ENCODE results near the gene ASNSD1. TPM values are rescaled to one million over a fixed set of nuclear protein-coding genes. Genes with fewer than 3 reads are reported as not detected.

Gene ASNSD1
- total and polyA plus RNA-seq, 2 of the 13 experiments (the other 11 are each of a cell fraction or from before 2014, with no cell fraction given) = 35.1 to 96.6 TPM

DNA sequence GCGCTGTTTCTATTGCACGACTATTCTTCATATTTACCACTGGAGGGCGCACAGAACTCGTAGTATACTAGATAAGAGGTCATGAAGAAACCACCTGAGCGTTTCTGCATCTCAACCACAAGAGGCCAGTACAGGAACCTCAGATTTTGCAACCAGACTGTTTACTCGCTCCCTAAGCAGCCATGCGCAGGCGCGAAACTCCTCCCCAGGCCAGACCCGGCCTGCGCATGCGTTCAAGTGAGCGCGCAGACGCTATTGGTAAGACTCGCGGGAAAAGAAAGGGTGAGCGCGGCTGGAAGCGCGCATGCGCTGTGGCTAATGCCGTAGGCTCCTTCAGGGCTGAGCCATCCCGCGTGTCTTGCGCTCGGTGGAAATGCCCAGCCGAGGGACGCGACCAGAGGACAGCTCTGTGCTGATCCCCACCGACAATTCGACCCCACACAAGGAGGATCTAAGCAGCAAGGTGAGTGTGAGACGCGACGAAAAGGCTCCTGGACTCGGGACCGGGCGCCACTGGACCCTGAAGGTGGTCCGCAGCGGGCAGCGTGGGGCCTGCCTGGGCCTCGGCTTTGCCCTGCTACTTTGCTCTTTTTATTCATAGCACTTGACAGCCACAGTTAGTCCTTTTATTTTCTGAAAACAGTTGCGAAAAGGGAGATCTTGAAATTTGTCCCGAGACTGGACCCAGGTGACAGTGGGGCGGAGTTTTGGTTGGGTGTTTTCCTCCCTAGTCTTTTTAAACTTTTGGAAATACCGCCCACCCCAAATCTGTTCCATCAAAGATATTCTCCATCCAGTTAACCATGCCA, at the start of gene ASNSD1 (continued):
- TF ChIP-seq, protein P1, sequence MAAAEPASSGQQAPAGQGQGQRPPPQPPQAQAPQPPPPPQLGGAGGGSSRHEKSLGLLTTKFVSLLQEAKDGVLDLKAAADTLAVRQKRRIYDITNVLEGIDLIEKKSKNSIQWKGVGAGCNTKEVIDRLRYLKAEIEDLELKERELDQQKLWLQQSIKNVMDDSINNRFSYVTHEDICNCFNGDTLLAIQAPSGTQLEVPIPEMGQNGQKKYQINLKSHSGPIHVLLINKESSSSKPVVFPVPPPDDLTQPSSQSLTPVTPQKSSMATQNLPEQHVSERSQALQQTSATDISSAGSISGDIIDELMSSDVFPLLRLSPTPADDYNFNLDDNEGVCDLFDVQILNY (CRISPR knock-in tag; conservative IDR thresholded peaks at IDR 0.05) = 0 out of 2 replicates have a peak, but pooled peaks have one; percentile 59
- TF ChIP-seq TMF1 (CRISPR knock-in tag; IDR thresholded peaks at IDR 0.05; ENCODE audit: low read depth) (no peak), ZNF605 (CRISPR knock-in tag; IDR thresholded peaks at IDR 0.05) (peak; percentile 97), KLF15 (CRISPR knock-in tag; IDR thresholded peaks at IDR 0.05; ENCODE audit: borderline replicate concordance) (no peak; the same call in 1 of the 2 replicates), HNRNPH1 (optimal IDR thresholded peaks at IDR 0.05; ENCODE audit: low read depth, low read length) (no peak), FOXA1 (IDR thresholded peaks at IDR 0.05) (no peak), FOXA1 (CRISPR knock-in tag; IDR thresholded peaks at IDR 0.05) (peak; percentile 94), ZC3H4 (CRISPR knock-in tag; IDR thresholded peaks at IDR 0.05; ENCODE audit: borderline replicate concordance) (peak; percentile 68; the same call in 1 of the 2 replicates), RCOR2 (CRISPR knock-in tag; IDR thresholded peaks at IDR 0.05) (0 out of 2 replicates have a peak, but pooled peaks have one; percentile 48)
- TF ChIP-seq, protein P2, sequence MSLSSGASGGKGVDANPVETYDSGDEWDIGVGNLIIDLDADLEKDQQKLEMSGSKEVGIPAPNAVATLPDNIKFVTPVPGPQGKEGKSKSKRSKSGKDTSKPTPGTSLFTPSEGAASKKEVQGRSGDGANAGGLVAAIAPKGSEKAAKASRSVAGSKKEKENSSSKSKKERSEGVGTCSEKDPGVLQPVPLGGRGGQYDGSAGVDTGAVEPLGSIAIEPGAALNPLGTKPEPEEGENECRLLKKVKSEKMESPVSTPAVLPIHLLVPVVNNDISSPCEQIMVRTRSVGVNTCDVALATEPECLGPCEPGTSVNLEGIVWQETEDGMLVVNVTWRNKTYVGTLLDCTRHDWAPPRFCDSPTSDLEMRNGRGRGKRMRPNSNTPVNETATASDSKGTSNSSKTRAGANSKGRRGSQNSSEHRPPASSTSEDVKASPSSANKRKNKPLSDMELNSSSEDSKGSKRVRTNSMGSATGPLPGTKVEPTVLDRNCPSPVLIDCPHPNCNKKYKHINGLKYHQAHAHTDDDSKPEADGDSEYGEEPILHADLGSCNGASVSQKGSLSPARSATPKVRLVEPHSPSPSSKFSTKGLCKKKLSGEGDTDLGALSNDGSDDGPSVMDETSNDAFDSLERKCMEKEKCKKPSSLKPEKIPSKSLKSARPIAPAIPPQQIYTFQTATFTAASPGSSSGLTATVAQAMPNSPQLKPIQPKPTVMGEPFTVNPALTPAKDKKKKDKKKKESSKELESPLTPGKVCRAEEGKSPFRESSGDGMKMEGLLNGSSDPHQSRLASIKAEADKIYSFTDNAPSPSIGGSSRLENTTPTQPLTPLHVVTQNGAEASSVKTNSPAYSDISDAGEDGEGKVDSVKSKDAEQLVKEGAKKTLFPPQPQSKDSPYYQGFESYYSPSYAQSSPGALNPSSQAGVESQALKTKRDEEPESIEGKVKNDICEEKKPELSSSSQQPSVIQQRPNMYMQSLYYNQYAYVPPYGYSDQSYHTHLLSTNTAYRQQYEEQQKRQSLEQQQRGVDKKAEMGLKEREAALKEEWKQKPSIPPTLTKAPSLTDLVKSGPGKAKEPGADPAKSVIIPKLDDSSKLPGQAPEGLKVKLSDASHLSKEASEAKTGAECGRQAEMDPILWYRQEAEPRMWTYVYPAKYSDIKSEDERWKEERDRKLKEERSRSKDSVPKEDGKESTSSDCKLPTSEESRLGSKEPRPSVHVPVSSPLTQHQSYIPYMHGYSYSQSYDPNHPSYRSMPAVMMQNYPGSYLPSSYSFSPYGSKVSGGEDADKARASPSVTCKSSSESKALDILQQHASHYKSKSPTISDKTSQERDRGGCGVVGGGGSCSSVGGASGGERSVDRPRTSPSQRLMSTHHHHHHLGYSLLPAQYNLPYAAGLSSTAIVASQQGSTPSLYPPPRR (CRISPR knock-in tag; IDR thresholded peaks at IDR 0.05; ENCODE audit: borderline replicate concordance) = peak; percentile 67; the same call in 1 of the 2 replicates
- TF ChIP-seq, protein P3, sequence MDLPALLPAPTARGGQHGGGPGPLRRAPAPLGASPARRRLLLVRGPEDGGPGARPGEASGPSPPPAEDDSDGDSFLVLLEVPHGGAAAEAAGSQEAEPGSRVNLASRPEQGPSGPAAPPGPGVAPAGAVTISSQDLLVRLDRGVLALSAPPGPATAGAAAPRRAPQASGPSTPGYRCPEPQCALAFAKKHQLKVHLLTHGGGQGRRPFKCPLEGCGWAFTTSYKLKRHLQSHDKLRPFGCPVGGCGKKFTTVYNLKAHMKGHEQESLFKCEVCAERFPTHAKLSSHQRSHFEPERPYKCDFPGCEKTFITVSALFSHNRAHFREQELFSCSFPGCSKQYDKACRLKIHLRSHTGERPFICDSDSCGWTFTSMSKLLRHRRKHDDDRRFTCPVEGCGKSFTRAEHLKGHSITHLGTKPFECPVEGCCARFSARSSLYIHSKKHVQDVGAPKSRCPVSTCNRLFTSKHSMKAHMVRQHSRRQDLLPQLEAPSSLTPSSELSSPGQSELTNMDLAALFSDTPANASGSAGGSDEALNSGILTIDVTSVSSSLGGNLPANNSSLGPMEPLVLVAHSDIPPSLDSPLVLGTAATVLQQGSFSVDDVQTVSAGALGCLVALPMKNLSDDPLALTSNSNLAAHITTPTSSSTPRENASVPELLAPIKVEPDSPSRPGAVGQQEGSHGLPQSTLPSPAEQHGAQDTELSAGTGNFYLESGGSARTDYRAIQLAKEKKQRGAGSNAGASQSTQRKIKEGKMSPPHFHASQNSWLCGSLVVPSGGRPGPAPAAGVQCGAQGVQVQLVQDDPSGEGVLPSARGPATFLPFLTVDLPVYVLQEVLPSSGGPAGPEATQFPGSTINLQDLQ (CRISPR knock-in tag; IDR thresholded peaks at IDR 0.05) = no peak
- TF ChIP-seq, protein P4, sequence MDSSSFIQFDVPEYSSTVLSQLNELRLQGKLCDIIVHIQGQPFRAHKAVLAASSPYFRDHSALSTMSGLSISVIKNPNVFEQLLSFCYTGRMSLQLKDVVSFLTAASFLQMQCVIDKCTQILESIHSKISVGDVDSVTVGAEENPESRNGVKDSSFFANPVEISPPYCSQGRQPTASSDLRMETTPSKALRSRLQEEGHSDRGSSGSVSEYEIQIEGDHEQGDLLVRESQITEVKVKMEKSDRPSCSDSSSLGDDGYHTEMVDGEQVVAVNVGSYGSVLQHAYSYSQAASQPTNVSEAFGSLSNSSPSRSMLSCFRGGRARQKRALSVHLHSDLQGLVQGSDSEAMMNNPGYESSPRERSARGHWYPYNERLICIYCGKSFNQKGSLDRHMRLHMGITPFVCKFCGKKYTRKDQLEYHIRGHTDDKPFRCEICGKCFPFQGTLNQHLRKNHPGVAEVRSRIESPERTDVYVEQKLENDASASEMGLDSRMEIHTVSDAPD (CRISPR knock-in tag; IDR thresholded peaks at IDR 0.05) = no peak
- TF ChIP-seq, protein P5, sequence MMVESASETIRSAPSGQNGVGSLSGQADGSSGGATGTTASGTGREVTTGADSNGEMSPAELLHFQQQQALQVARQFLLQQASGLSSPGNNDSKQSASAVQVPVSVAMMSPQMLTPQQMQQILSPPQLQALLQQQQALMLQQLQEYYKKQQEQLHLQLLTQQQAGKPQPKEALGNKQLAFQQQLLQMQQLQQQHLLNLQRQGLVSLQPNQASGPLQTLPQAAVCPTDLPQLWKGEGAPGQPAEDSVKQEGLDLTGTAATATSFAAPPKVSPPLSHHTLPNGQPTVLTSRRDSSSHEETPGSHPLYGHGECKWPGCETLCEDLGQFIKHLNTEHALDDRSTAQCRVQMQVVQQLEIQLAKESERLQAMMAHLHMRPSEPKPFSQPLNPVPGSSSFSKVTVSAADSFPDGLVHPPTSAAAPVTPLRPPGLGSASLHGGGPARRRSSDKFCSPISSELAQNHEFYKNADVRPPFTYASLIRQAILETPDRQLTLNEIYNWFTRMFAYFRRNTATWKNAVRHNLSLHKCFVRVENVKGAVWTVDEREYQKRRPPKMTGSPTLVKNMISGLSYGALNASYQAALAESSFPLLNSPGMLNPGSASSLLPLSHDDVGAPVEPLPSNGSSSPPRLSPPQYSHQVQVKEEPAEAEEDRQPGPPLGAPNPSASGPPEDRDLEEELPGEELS (CRISPR knock-in tag; IDR thresholded peaks at IDR 0.05) = peak; percentile 77

Measured in HepG2 (cell line).